ENCODE results near the gene PKP4. TPM values are rescaled to one million over a fixed set of nuclear protein-coding genes. Genes with fewer than 3 reads are reported as not detected.

The PKP4 gene
- polyA plus RNA-seq, 4 donors, result 146 to 181 (median 163) TPM

DNA sequence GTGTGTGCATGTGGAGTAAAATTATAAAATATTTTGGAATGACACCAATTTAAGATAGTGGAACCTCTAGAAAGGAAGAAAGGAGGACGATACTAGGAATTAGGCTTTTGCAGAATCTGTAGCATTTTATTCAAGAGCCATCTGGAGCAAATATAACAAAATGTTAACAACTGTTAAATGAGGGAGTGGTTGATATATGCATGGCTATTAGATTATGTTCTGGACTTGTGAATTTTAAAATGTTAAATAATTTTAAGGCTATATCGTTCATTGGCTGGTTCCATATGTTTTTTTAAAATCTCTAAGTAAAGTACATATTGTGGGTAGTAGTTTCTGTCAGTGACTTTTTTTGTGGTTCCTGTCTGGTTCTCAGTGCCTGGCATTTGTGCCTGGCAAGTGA lies 123.2 kb downstream of the PKP4 start:
- DNase-seq (ENCODE audit: low read depth in 4 of 4, low spot score in 3 of 4), result no peak

- peak in 3 of 4 donors; percentile 13 to 16 (median 16) for DNase-seq (ENCODE audit: low read depth in 4 of 4, low spot score in 3 of 4)
Observed at GRCh38 chr2:158580760-158581159, 124.0 kb downstream of the PKP4 start.

- DNase-seq (ENCODE audit: low read depth in 4 of 4, low spot score in 3 of 4), result no peak
Observed at GRCh38 chr2:158582670-158583069, 125.9 kb downstream of the PKP4 start.

- no peak for DNase-seq (ENCODE audit: low read depth in 4 of 4, low spot score in 3 of 4)
Observed at GRCh38 chr2:158583923-158584322, 127.2 kb downstream of the PKP4 start.

- no peak for DNase-seq (ENCODE audit: low read depth in 4 of 4, low spot score in 3 of 4)
Observed at GRCh38 chr2:158586491-158586890, 129.7 kb downstream of the PKP4 start.

- no peak for DNase-seq (ENCODE audit: low read depth in 4 of 4, low spot score in 3 of 4)
Observed at GRCh38 chr2:158589303-158589702, 132.6 kb downstream of the PKP4 start.

- no peak for DNase-seq (ENCODE audit: low read depth in 4 of 4, low spot score in 3 of 4)
Observed at GRCh38 chr2:158598862-158599517, 142.2 kb downstream of the PKP4 start.

- DNase-seq (ENCODE audit: low read depth in 4 of 4, low spot score in 3 of 4), result no peak
Observed at GRCh38 chr2:158599609-158600008, 142.9 kb downstream of the PKP4 start.

DNA sequence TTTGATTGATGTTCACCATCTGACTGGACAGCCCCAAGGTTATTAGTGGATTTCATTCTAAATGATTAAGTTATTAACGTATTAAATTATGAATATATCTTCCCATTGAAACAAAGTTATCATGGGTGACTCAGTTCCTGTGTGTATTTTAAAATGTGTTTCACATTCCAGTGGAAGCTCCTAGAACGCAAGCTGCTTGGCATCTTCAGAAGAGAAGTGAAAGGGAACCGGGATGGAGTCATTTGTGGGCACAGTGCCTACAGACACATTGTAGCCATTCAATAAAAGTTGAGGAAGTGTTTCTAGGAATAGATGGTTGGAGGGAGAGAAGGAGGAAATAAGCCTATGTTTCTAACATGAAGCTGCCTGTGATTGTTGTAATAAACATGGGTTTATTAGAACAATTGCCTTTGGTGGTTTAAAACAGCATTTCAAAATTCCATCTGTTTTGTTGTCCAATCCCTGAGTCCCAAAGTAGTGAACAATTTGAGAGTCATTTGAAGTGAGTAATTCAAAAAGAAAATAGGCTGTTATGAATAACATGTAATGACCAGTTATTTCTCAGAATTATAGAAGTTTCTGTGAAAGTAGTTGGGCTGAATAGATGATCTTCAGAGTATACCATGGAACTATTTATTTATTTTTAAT lies 143.5 kb downstream of the PKP4 start:
- DNase-seq (ENCODE audit: low read depth in 4 of 4, low spot score in 3 of 4), result no peak

- DNase-seq (ENCODE audit: low read depth in 4 of 4, low spot score in 3 of 4), result no peak
Observed at GRCh38 chr2:158602027-158602426, 145.3 kb downstream of the PKP4 start.

- DNase-seq (ENCODE audit: low read depth in 4 of 4, low spot score in 3 of 4), result no peak
Observed at GRCh38 chr2:158603205-158603604, 146.5 kb downstream of the PKP4 start.

- DNase-seq (ENCODE audit: low read depth in 4 of 4, low spot score in 3 of 4), result no peak
Observed at GRCh38 chr2:158603986-158604385, 147.2 kb downstream of the PKP4 start.

- DNase-seq (ENCODE audit: low read depth in 4 of 4, low spot score in 3 of 4), result no peak
Observed at GRCh38 chr2:158610059-158610458, 153.3 kb downstream of the PKP4 start.

GRCh38 chr2:158616480-158617000 lies 159.8 kb downstream of the PKP4 start:
- no peak for DNase-seq (ENCODE audit: low read depth in 4 of 4, low spot score in 3 of 4)

- DNase-seq (ENCODE audit: low read depth in 4 of 4, low spot score in 3 of 4), result no peak
Observed at GRCh38 chr2:158618891-158619490, 162.2 kb downstream of the PKP4 start.

DNA sequence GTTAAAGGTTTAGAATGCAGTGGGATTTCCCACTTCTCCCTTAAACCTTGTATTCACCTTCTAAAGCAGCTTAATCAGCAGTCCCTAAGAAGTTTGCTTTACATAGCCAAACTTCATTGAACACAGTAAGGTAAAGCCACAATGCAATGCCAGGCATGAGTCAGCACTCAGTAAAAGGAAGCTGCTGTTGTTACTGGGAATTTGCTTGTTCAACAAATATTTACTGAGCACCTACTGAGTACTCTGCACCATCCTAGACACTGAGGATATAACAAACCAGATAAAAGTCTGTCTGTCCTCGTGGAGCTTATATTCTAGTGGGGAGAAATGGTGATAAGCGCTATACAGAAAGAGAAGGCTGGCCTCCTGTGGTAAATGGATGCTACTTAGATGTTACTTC lies 162.7 kb downstream of the PKP4 start:
- DNase-seq (ENCODE audit: low read depth in 4 of 4, low spot score in 3 of 4), result no peak

- no peak for DNase-seq (ENCODE audit: low read depth in 4 of 4, low spot score in 3 of 4)
Observed at GRCh38 chr2:158620656-158621055, 163.9 kb downstream of the PKP4 start.

GRCh38 chr2:158624071-158624667 lies 167.4 kb downstream of the PKP4 start:
- DNase-seq (ENCODE audit: low read depth in 4 of 4, low spot score in 3 of 4), result no peak

DNA sequence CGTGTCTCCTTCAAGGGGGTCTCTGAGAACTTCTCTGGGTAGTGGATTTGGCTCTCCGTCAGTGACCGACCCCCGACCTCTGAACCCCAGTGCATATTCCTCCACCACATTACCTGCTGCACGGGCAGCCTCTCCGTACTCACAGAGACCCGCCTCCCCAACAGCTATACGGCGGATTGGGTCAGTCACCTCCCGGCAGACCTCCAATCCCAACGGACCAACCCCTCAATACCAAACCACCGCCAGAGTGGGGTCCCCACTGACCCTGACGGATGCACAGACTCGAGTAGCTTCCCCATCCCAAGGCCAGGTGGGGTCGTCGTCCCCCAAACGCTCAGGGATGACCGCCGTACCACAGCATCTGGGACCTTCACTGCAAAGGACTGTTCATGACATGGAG lies 168.2 kb downstream of the PKP4 start:
- DNase-seq (ENCODE audit: low read depth in 4 of 4, low spot score in 3 of 4), result no peak

- no peak for DNase-seq (ENCODE audit: low read depth in 4 of 4, low spot score in 3 of 4)
Observed at GRCh38 chr2:158629116-158629515, 172.4 kb downstream of the PKP4 start.

GRCh38 chr2:158633261-158633660 lies 176.5 kb downstream of the PKP4 start:
- no peak for DNase-seq (ENCODE audit: low read depth in 4 of 4, low spot score in 3 of 4)

Measured in right renal pelvis (tissue), 4 donors.